T47D (cell line): ENCODE measurements around the gene GOLM1.
"Not testable (repeated sequence)": the region's sequence is repeated elsewhere in the genome, so short reads cannot be mapped to it uniquely, and the experiment has no call there.

Experiments used
- DNase-seq, 2 experiments: peaks; one replicate each; pipeline versions ENCODE4 v3.0.0 to v3.0.0-alpha.2; 2011 to 2012; ENCODE audit warnings: low read depth in 1 of 2, low spot score in 1 of 2
- JUND ChIP-seq: IDR thresholded peaks from 2 replicates; pipeline ENCODE4 v1.6.1; 2012; ENCODE audit warnings: low read depth
- in situ Hi-C: cut with HindIII; loops from 2 replicates; pipeline ENCODE4 v1.10.0; 2016; ENCODE audit warnings: low sequenced_read_pairs, low pct_unique_long_range_greater_than_20kb

Gene GOLM1

GRCh38 chr9:86098824-86099700 is at the start of gene GOLM1:
Gene GOLM1, minus strand, starts transcription at chr9:86099558. Its CDS starts 20,238 bp downstream, at chr9:86079320.
- peak; percentile 42 to 66 for DNase-seq
- no peak for TF ChIP-seq JUND
- in situ Hi-C loops: no loop called here

- in situ Hi-C loops: not testable (repeated sequence)
Measured at GRCh38 chr9:86146671-86147070, 47.3 kb upstream of the GOLM1 start.

GRCh38 chr9:86145960-86146359 is 46.6 kb upstream of the GOLM1 start:
- in situ Hi-C loops, DNase-seq: not testable (repeated sequence)

More at GRCh38 chr9:86146671-86147070, 47.3 kb upstream of the GOLM1 start:
- not testable (repeated sequence) for DNase-seq

DNA sequence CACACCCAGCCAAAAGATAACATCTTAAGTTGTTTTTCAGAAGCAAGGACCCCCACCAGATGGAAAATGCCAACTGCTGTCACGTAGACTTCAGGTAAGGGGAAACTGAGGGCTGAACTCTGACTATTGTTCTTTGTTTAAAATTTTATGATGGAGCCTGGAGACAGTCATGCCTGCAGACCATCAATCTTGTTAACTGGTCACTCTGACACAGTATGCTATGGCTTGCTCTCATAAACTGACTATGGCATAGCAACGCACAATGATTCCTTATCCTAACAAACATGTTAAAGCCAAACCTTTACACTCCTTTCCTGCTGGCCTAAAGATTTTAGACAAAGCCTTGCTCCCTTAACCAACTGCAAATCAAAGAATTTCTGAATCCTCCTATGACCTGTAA is 43.6 kb upstream of the GOLM1 start:
- DNase-seq: peak in 1 of 2 experiments; percentile 36
- in situ Hi-C loops: no loop called here
- TF ChIP-seq JUND: no peak

DNA sequence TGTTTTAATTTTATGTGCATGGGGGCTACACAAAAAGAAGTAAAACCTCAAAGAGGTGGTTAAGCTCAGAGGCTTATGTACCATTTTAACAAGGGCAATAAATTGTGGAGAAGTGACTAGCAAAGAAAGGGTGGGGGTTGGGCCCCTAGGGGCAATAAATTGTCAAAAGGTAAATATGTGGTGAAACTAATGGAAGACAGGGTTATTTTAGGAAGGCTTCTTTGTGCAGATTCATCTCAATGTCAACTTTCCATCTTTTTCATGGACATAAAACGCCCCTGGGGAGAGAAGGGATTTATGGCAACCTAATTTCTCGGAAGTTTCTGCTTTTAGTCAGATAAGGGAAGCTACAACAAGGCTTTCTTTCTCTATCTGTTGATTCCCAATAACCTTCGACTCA is 42.5 kb upstream of the GOLM1 start:
- DNase-seq: no peak
- no peak for TF ChIP-seq JUND
- in situ Hi-C loops: no loop called here

GRCh38 chr9:86135371-86135770 is 36.0 kb upstream of the GOLM1 start:
- no peak for TF ChIP-seq JUND
- no peak for DNase-seq
- in situ Hi-C loops: no loop called here

DNA sequence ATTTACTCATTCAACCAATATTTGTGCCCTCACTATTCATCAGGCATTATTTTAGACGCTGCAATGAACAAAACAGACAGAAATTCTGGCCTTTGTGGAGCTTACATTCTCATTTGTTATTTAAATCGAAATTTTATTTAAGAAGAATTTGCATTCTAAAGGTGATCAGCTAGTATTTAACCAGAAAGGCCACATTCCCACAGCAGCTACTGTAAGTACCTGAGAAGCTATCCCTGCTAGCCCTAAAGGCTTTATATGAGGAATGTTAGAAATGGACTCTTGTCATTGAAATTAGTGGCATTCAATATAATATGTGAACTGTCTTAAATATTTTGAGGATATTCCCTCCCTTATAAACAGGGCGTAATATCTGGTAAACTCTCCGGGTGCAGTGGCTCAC is 35.0 kb upstream of the GOLM1 start:
- no peak for DNase-seq
- no peak for TF ChIP-seq JUND
- in situ Hi-C loops: no loop called here

- in situ Hi-C loops: no loop called here
- DNase-seq: no peak
- no peak for TF ChIP-seq JUND
Measured at GRCh38 chr9:86128235-86128822, 29.0 kb upstream of the GOLM1 start.

- in situ Hi-C loops: no loop called here
Measured at GRCh38 chr9:86126998-86127972, 27.9 kb upstream of the GOLM1 start.

GRCh38 chr9:86122311-86122710 is 23.0 kb upstream of the GOLM1 start:
- TF ChIP-seq JUND: no peak
- peak in 1 of 2 experiments; percentile 35 for DNase-seq
- in situ Hi-C loops: no loop called here

More at GRCh38 chr9:86126998-86127972, 27.9 kb upstream of the GOLM1 start:
- TF ChIP-seq JUND: no peak
- DNase-seq: peak; percentile 59 to 97

- DNase-seq: no peak
- TF ChIP-seq JUND: no peak
- in situ Hi-C loops: no loop called here
Measured at GRCh38 chr9:86119457-86119856, 20.1 kb upstream of the GOLM1 start.

GRCh38 chr9:86116425-86116824 is 17.1 kb upstream of the GOLM1 start:
- no peak for DNase-seq
- TF ChIP-seq JUND: no peak
- in situ Hi-C loops: no loop called here
